Activated T-helper 2 cell treated with anti-CD3 and anti-CD28 coated beads, Interferon-gamma antibody, Interleukin-2, Interleukin-4, amounts not matched to agents 10 μg/mL and 5 μg/mL and 100 μg/mL, durations not matched to agents 14 hours and 24 hours and 36 hours (primary cell): ENCODE data around the gene MTM1. TPM values are rescaled to one million over a fixed set of nuclear protein-coding genes. Genes with fewer than 3 reads are reported as not detected.

Experiments
- DNase-seq: peaks from one replicate; pipeline ENCODE4 v3.0.0; 2021; ENCODE audit warnings: low spot score
- H3K27ac Mint-ChIP-seq: one replicate; pipeline ENCODE4 v1.8.0; 2021; ENCODE audit warnings: mixed read lengths
- H3K27me3 Mint-ChIP-seq: one replicate; pipeline ENCODE4 v1.8.0; 2021; ENCODE audit warnings: low read depth, mixed read lengths
- H3K36me3 Mint-ChIP-seq: one replicate; pipeline ENCODE4 v1.8.0; 2021; ENCODE audit warnings: low read depth, mixed read lengths
- H3K4me1 Mint-ChIP-seq: one replicate; pipeline ENCODE4 v1.8.0; 2021; ENCODE audit warnings: low read depth, mixed read lengths
- H3K4me3 Mint-ChIP-seq: one replicate; pipeline ENCODE4 v1.8.0; 2021; ENCODE audit warnings: low read depth, mild to moderate bottlenecking, moderate library complexity, mixed read lengths
- H3K9me3 Mint-ChIP-seq: one replicate; pipeline ENCODE4 v1.8.0; 2021; ENCODE audit warnings: mixed read lengths
- intact Hi-C: fragments of 100-400 bp; cut with micrococcal nuclease; formaldehyde crosslinking; loops from one replicate; pipeline ENCODE4 v1.15.1; 2023
- total RNA-seq: library from RNA; stranded (reverse); gene quantifications from 2 replicates; pipeline ENCODE4 v1.2.3, GENCODE V29; 2022

MTM1 gene
- total RNA-seq, 1 donor from 2014 or later, result 26.5 TPM

- peaks cover 14% of the 10 kb centered on the region for H3K4me1 Mint-ChIP-seq
- H3K36me3 Mint-ChIP-seq, result no peaks in the 10 kb centered on the region
- no peak overlapping the region for H3K4me3 Mint-ChIP-seq
- no peaks in the 10 kb centered on the region for H3K9me3 Mint-ChIP-seq
- no peaks in the 10 kb centered on the region for H3K27me3 Mint-ChIP-seq
- DNase-seq, result no peak
- intact Hi-C loops, result no loop called here
- H3K27ac Mint-ChIP-seq, result no peak overlapping the region
These were observed 25.6 kb upstream of the MTM1 start for GRCh38 chrX:150542846-150543229.

GRCh38 chrX:150543230-150544155 lies 24.9 kb upstream of the MTM1 start:
- Mint-ChIP-seq H3K4me1 (peaks cover 20% of the 10 kb centered on the region), H3K36me3 (no peaks in the 10 kb centered on the region), H3K4me3 (no peak overlapping the region), H3K27ac (no peak overlapping the region), H3K9me3 (no peaks in the 10 kb centered on the region), H3K27me3 (no peaks in the 10 kb centered on the region)
- no peak for DNase-seq
- intact Hi-C loops, result no loop called here

GRCh38 chrX:150544222-150544787 lies 24.1 kb upstream of the MTM1 start:
- Mint-ChIP-seq H3K27me3 (no peaks in the 10 kb centered on the region), H3K9me3 (no peaks in the 10 kb centered on the region), H3K4me3 (no peak overlapping the region), H3K27ac (no peak overlapping the region), H3K4me1 (peaks cover 26% of the 10 kb centered on the region), H3K36me3 (no peaks in the 10 kb centered on the region)
- DNase-seq, result no peak
- intact Hi-C loops, result no loop called here

- Mint-ChIP-seq H3K36me3 (no peaks in the 10 kb centered on the region), H3K4me3 (no peak overlapping the region), H3K9me3 (no peaks in the 10 kb centered on the region), H3K27me3 (no peaks in the 10 kb centered on the region), H3K27ac (no peak overlapping the region), H3K4me1 (peaks cover 26% of the 10 kb centered on the region)
- no peak for DNase-seq
- intact Hi-C loops, result no loop called here
These were observed 23.3 kb upstream of the MTM1 start for GRCh38 chrX:150544835-150545770.

GRCh38 chrX:150546711-150547153 lies 21.7 kb upstream of the MTM1 start:
- Mint-ChIP-seq H3K9me3 (no peaks in the 10 kb centered on the region), H3K4me3 (peak overlapping the region; percentile 51), H3K27ac (peak overlapping the region; percentile 60), H3K27me3 (no peaks in the 10 kb centered on the region), H3K4me1 (peaks cover 26% of the 10 kb centered on the region), H3K36me3 (no peaks in the 10 kb centered on the region)
- peak; percentile 22 for DNase-seq
- intact Hi-C loops, result loop anchor here (2.0 kb wide), 1 partner anchor 22 kb away; the partner anchor contains the start of gene MTM1

- no peaks in the 10 kb centered on the region for H3K27me3 Mint-ChIP-seq
- no peaks in the 10 kb centered on the region for H3K36me3 Mint-ChIP-seq
- H3K9me3 Mint-ChIP-seq, result no peaks in the 10 kb centered on the region
- intact Hi-C loops, result loop anchor here (2.0 kb wide), 1 partner anchor 21 kb away; the partner anchor contains the start of gene MTM1
- peak overlapping the region; percentile 42 for H3K4me3 Mint-ChIP-seq
- no peak for DNase-seq
- H3K27ac Mint-ChIP-seq, result peak overlapping the region; percentile 60
- peaks cover 26% of the 10 kb centered on the region for H3K4me1 Mint-ChIP-seq
These were observed 20.9 kb upstream of the MTM1 start for GRCh38 chrX:150547375-150548115.

- intact Hi-C loops, result no loop called here
- Mint-ChIP-seq H3K4me3 (no peak overlapping the region), H3K4me1 (peaks cover 26% of the 10 kb centered on the region), H3K27ac (no peak overlapping the region), H3K9me3 (no peaks in the 10 kb centered on the region), H3K36me3 (no peaks in the 10 kb centered on the region), H3K27me3 (no peaks in the 10 kb centered on the region)
- no peak for DNase-seq
These were observed 20.2 kb upstream of the MTM1 start for GRCh38 chrX:150548251-150548650.

- no peaks in the 10 kb centered on the region for H3K27me3 Mint-ChIP-seq
- H3K9me3 Mint-ChIP-seq, result no peaks in the 10 kb centered on the region
- DNase-seq, result no peak
- no peak overlapping the region for H3K4me3 Mint-ChIP-seq
- peaks cover 25% of the 10 kb centered on the region for H3K4me1 Mint-ChIP-seq
- no peak overlapping the region for H3K27ac Mint-ChIP-seq
- intact Hi-C loops, result no loop called here
- H3K36me3 Mint-ChIP-seq, result no peaks in the 10 kb centered on the region
These were observed 19.7 kb upstream of the MTM1 start for GRCh38 chrX:150548684-150549083.

GRCh38 chrX:150551963-150552362 lies 16.5 kb upstream of the MTM1 start:
- Mint-ChIP-seq H3K9me3 (no peaks in the 10 kb centered on the region), H3K4me1 (peaks cover 14% of the 10 kb centered on the region)
- intact Hi-C loops, result no loop called here

GRCh38 chrX:150558424-150558823 lies 10.0 kb upstream of the MTM1 start:
- H3K27ac Mint-ChIP-seq, result no peak overlapping the region
- no peaks in the 10 kb centered on the region for H3K9me3 Mint-ChIP-seq
- no peaks in the 10 kb centered on the region for H3K36me3 Mint-ChIP-seq
- intact Hi-C loops, result no loop called here
- no peak overlapping the region for H3K4me3 Mint-ChIP-seq
- H3K4me1 Mint-ChIP-seq, result no peaks in the 10 kb centered on the region
- no peak for DNase-seq
- peaks cover 4% of the 10 kb centered on the region for H3K27me3 Mint-ChIP-seq

More at GRCh38 chrX:150551963-150552362, 16.5 kb upstream of the MTM1 start:
- Mint-ChIP-seq H3K36me3 (no peaks in the 10 kb centered on the region), H3K27ac (no peak overlapping the region), H3K4me3 (no peak overlapping the region), H3K27me3 (peaks cover 2% of the 10 kb centered on the region)
- no peak for DNase-seq

- H3K4me1 Mint-ChIP-seq, result peaks cover 7% of the 10 kb centered on the region
- no peaks in the 10 kb centered on the region for H3K9me3 Mint-ChIP-seq
- H3K27me3 Mint-ChIP-seq, result peaks cover 2% of the 10 kb centered on the region
- no peak overlapping the region for H3K27ac Mint-ChIP-seq
- intact Hi-C loops, result no loop called here
- DNase-seq, result no peak
- H3K4me3 Mint-ChIP-seq, result no peak overlapping the region
- no peaks in the 10 kb centered on the region for H3K36me3 Mint-ChIP-seq
These were observed 3.6 kb upstream of the MTM1 start for GRCh38 chrX:150564838-150565237.

GRCh38 chrX:150565551-150565950 lies 2.9 kb upstream of the MTM1 start:
- intact Hi-C loops, result no loop called here
- no peaks in the 10 kb centered on the region for H3K27me3 Mint-ChIP-seq

More at GRCh38 chrX:150565551-150565950, 2.9 kb upstream of the MTM1 start:
- H3K4me3 Mint-ChIP-seq, result no peak overlapping the region
- H3K4me1 Mint-ChIP-seq, result peaks cover 12% of the 10 kb centered on the region
- no peak overlapping the region for H3K27ac Mint-ChIP-seq
- H3K36me3 Mint-ChIP-seq, result no peaks in the 10 kb centered on the region
- H3K9me3 Mint-ChIP-seq, result no peaks in the 10 kb centered on the region
- DNase-seq, result no peak
